Measurements from ENCODE around the gene MYOM1. TPM values are rescaled to one million over a fixed set of nuclear protein-coding genes. Genes with fewer than 3 reads are reported as not detected.

The MYOM1 gene
- total RNA-seq, 4 donors from 2014 or later = 0.23 to 2.5 (median 0.52) TPM

- no peak overlapping the region for H3K27ac ChIP-seq
- 79 to 80% methylated on average over 11 of the region's 11 CpGs for WGBS, 2 donors
Measured at GRCh38 chr18:3138274-3138975, 81.3 kb downstream of the MYOM1 start.

DNA sequence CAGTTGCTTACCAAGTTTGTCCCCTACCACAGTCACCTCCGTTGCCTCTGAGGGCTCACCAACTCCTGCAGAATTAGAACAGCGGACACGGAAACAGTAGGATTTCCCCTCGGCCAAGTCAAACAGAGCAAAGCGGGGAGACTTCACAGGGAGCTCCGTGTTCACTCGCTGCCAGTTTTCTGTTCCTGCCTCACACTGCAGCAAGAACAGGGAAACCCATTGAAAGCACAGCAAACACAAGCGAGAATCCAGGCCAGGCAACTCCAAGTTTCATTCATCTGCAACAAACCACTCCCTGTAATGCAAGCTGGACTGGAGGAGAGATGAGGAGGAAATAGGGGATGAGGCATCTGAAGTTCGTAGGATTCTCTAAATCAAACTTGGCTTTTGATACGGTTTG, 84.2 kb downstream of the MYOM1 start:
- H3K36me3 ChIP-seq = no peaks in the 10 kb centered on the region
- no peaks in the 10 kb centered on the region for H3K27me3 ChIP-seq
- no peak overlapping the region for H3K27ac ChIP-seq
- TF ChIP-seq CTCF (IDR thresholded peaks at IDR 0.05) (no peak), POLR2A (IDR thresholded peaks at IDR 0.05) (no peak)
- H3K4me1 ChIP-seq = no peaks in the 10 kb centered on the region
- H3K4me3 ChIP-seq = no peak overlapping the region
- no peaks in the 10 kb centered on the region for H3K9me3 ChIP-seq
- intact Hi-C loops (cut with DNase I) = no loop called here
- no peak for DNase-seq
- 84 to 88% methylated on average over 6 to 10 of the region's 10 CpGs for WGBS, 2 donors

More at GRCh38 chr18:3138274-3138975, 81.3 kb downstream of the MYOM1 start:
- H3K4me3 ChIP-seq = no peak overlapping the region
- no peaks in the 10 kb centered on the region for H3K36me3 ChIP-seq
- intact Hi-C loops (cut with DNase I) = no loop called here
- no peaks in the 10 kb centered on the region for H3K9me3 ChIP-seq
- TF ChIP-seq POLR2A (IDR thresholded peaks at IDR 0.05) (no peak), CTCF (IDR thresholded peaks at IDR 0.05) (no peak)
- H3K27me3 ChIP-seq = no peaks in the 10 kb centered on the region
- no peaks in the 10 kb centered on the region for H3K4me1 ChIP-seq
- no peak for DNase-seq

DNA sequence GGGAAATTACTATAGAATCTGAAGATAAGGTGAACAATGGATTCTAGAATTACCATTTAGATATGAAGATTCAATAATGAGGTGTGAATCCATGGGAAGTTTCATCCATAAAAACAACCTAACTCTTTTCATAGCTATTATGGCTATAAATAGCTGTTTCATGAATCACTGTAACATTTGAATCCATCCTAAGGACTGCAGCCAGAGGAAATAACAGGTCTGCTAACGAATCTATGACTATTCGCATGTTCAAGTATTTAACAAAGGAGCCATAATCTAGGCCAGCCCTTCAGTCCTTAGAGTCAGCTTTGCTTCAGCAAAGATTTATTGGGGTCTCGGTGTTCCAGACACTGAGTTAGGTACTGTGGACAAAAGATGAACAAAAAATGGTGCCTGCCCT, 87.1 kb downstream of the MYOM1 start:
- intact Hi-C loops (cut with DNase I) = no loop called here
- TF ChIP-seq CTCF (IDR thresholded peaks at IDR 0.05) = no peak
- no peak for TF ChIP-seq POLR2A (IDR thresholded peaks at IDR 0.05)
- Histone ChIP-seq H3K9me3 (no peaks in the 10 kb centered on the region), H3K27me3 (no peaks in the 10 kb centered on the region), H3K4me3 (no peak overlapping the region), H3K36me3 (no peaks in the 10 kb centered on the region), H3K4me1 (peaks cover 0 to 9% (median 0%) of the 10 kb centered on the region in 3 donors), H3K27ac (no peak overlapping the region)
- 80 to 82% methylated on average over 3 of the region's 3 CpGs for WGBS, 2 donors
- DNase-seq = no peak

GRCh38 chr18:3130344-3130743, 89.4 kb downstream of the MYOM1 start:
- H3K4me1 ChIP-seq = peaks cover 0 to 9% (median 0%) of the 10 kb centered on the region in 3 donors
- intact Hi-C loops (cut with DNase I) = no loop called here
- WGBS, 2 donors = 44 to 48% methylated on average over 2 of the region's 2 CpGs
- DNase-seq = no peak
- no peak overlapping the region for H3K4me3 ChIP-seq
- no peaks in the 10 kb centered on the region for H3K9me3 ChIP-seq
- H3K27me3 ChIP-seq = no peaks in the 10 kb centered on the region
- no peaks in the 10 kb centered on the region for H3K36me3 ChIP-seq
- TF ChIP-seq POLR2A (IDR thresholded peaks at IDR 0.05) (no peak), CTCF (IDR thresholded peaks at IDR 0.05) (no peak)
- no peak overlapping the region for H3K27ac ChIP-seq

DNA sequence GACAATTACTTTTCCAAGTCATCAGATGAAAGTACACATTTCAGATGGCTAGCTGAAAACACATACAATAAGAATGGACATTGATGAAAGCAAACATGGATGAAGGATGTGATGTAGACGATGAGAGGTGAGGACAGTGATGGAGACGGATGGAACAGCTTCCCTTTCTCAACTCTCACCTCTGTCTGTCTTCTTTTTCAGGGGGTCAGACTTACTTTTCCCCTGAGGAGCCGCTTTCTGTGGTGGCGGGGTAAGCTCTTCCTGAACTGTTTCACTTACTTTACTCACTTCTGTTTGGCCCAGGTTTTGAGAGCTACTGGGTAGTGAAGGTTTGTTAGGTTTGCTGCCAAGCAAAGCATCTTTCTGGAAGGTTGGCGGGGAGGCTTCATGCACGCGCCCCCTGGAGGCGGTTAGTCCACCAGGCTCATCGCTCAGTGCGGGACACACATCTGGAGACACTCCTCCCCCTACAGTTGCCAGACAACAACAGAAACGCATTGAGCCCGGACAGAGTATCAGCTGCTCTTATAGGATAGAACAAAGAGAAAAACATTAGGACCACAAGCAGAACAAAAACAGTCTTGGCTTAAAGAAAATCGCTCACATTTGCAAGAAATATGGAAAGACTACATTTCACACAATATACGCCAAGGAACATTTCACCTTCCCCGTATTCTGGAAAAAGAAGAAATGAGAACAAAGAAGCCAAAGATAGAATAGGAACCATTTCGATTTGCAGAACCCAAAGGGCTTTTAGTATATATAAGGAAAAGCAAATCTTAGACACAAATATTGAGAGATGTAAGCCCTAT, 90.5 kb downstream of the MYOM1 start:
- intact Hi-C loops (cut with DNase I) = no loop called here
- Histone ChIP-seq H3K36me3 (no peaks in the 10 kb centered on the region), H3K27ac (no peak overlapping the region), H3K4me3 (no peak overlapping the region), H3K27me3 (no peaks in the 10 kb centered on the region), H3K4me1 (peaks cover 0 to 9% (median 0%) of the 10 kb centered on the region in 3 donors), H3K9me3 (no peaks in the 10 kb centered on the region)
- 26 to 32% methylated on average over 9 to 15 of the region's 16 CpGs for WGBS, 2 donors
- TF ChIP-seq POLR2A (IDR thresholded peaks at IDR 0.05) = no peak
- peak; percentile 64 to 78 (median 73) for TF ChIP-seq CTCF (IDR thresholded peaks at IDR 0.05)
- DNase-seq = no peak
